ENCODE measurements around the gene BCL7C. TPM values are rescaled to one million over a fixed set of nuclear protein-coding genes. Genes with fewer than 3 reads are reported as not detected.

BCL7C gene
- total and polyA plus RNA-seq, 2 of the 13 experiments (the other 11 are each of a cell fraction or from before 2014, with no cell fraction given), result 17.7 to 33.8 TPM

GRCh38 chr16:30896889-30897733 is 3.2 kb upstream of the BCL7C start (continued):
- no peak for TF ChIP-seq TMF1 (CRISPR knock-in tag; IDR thresholded peaks at IDR 0.05; ENCODE audit: low read depth)
- TF ChIP-seq ATF4 (CRISPR knock-in tag; IDR thresholded peaks at IDR 0.05), result no peak
- no peak for TF ChIP-seq AKAP8 (CRISPR knock-in tag; IDR thresholded peaks at IDR 0.05)
- TF ChIP-seq ZBTB3 (CRISPR knock-in tag; IDR thresholded peaks at IDR 0.05; ENCODE audit: borderline replicate concordance, low read depth), result no peak
- TF ChIP-seq ZNF615 (CRISPR knock-in tag; IDR thresholded peaks at IDR 0.05; ENCODE audit: borderline replicate concordance), result no peak
- TF ChIP-seq ZSCAN20 (CRISPR knock-in tag; IDR thresholded peaks at IDR 0.05; ENCODE audit: borderline replicate concordance), result no peak
- TF ChIP-seq ZNF496 (CRISPR knock-in tag; IDR thresholded peaks at IDR 0.05; ENCODE audit: insufficient replicate concordance), result no peak
- no peak for TF ChIP-seq DMTF1 (CRISPR knock-in tag; IDR thresholded peaks at IDR 0.05)
- TF ChIP-seq ZNF331 (CRISPR knock-in tag; IDR thresholded peaks at IDR 0.05), result no peak
- no peak for TF ChIP-seq MYC (CRISPR knock-in tag; IDR thresholded peaks at IDR 0.05; ENCODE audit: borderline replicate concordance)
- no peak for TF ChIP-seq ZFAT (CRISPR knock-in tag; conservative IDR thresholded peaks at IDR 0.05)
- TF ChIP-seq HMG20A (CRISPR knock-in tag; IDR thresholded peaks at IDR 0.05; ENCODE audit: borderline replicate concordance), result no peak
- TF ChIP-seq KLF15 (CRISPR knock-in tag; IDR thresholded peaks at IDR 0.05; ENCODE audit: borderline replicate concordance), result no peak
- TF ChIP-seq TFDP2 (CRISPR knock-in tag; IDR thresholded peaks at IDR 0.05), result peak; percentile 18; the same call in 1 of the 2 replicates
- no peak for TF ChIP-seq ZNF432 (CRISPR knock-in tag; IDR thresholded peaks at IDR 0.05; ENCODE audit: borderline replicate concordance)
- TF ChIP-seq SNAPC2 (CRISPR knock-in tag; IDR thresholded peaks at IDR 0.05), result no peak
- peak; percentile 83; the same call in 1 of the 2 replicates for TF ChIP-seq HES4 (CRISPR knock-in tag; IDR thresholded peaks at IDR 0.05; ENCODE audit: borderline replicate concordance)
- TF ChIP-seq ZNF547 (CRISPR knock-in tag; IDR thresholded peaks at IDR 0.05), result no peak
- no peak for TF ChIP-seq ZFP82 (CRISPR knock-in tag; IDR thresholded peaks at IDR 0.05; ENCODE audit: borderline replicate concordance)
- TF ChIP-seq ZNF816 (CRISPR knock-in tag; IDR thresholded peaks at IDR 0.05; ENCODE audit: borderline replicate concordance), result no peak
- no peak; the same call in 1 of the 2 replicates for TF ChIP-seq SALL2 (CRISPR knock-in tag; IDR thresholded peaks at IDR 0.05)
- no peak for TF ChIP-seq ZNF180 (CRISPR knock-in tag; IDR thresholded peaks at IDR 0.05; ENCODE audit: borderline replicate concordance, low read depth)
- no peak for TF ChIP-seq SCMH1 (CRISPR knock-in tag; IDR thresholded peaks at IDR 0.05; ENCODE audit: borderline replicate concordance)

All from HepG2 (cell line).